Osteoblast (primary cell): ENCODE data around the gene EXOC6. TPM values are rescaled to one million over a fixed set of nuclear protein-coding genes. Genes with fewer than 3 reads are reported as not detected.
A peak's percentile ranks its signal among the peaks of the same experiment; 100 is the strongest.

Source experiments
- DNase-seq: peaks from one replicate; pipeline ENCODE4 v3.0.0; 2011; ENCODE audit warnings: low spot score, mixed read lengths; ENCODE audit not compliant: insufficient read length; ENCODE audit errors: missing footprints
- H2AFZ ChIP-seq: 2 replicates; pipeline ENCODE4 v1.6.0; 2011; ENCODE audit warnings: mild to moderate bottlenecking, low read length
- H3K27ac ChIP-seq: 2 replicates; pipeline ENCODE4 v1.5.1; 2011; ENCODE audit warnings: mild to moderate bottlenecking, low read depth, low read length, moderate library complexity
- H3K27me3 ChIP-seq: 2 replicates; pipeline ENCODE4 v1.6.0; 2012; ENCODE audit warnings: mild to moderate bottlenecking, control low read depth, inconsistent platforms, low read length, moderate library complexity; ENCODE audit not compliant: insufficient read depth
- H3K36me3 ChIP-seq: 2 replicates; pipeline ENCODE4 v1.5.1; 2011; ENCODE audit warnings: mild to moderate bottlenecking, low read length, control low read depth, moderate library complexity; ENCODE audit not compliant: insufficient read depth
- H3K4me1 ChIP-seq: 2 replicates; pipeline ENCODE4 v1.5.1; 2011; ENCODE audit warnings: mild to moderate bottlenecking, low read length, control low read depth, moderate library complexity; ENCODE audit not compliant: insufficient read depth
- H3K4me2 ChIP-seq: 2 replicates; pipeline ENCODE4 v1.6.0; 2011; ENCODE audit warnings: mild to moderate bottlenecking, low read length; ENCODE audit not compliant: insufficient read depth
- H3K4me3 ChIP-seq: fragments of 200-600 bp; sonication (generic); 3 replicates; pipeline ENCODE4 v1.5.1; 2012; ENCODE audit warnings: mild to moderate bottlenecking, low read length, inconsistent platforms; ENCODE audit not compliant: insufficient read depth
- H3K79me2 ChIP-seq: 2 replicates; pipeline ENCODE4 v1.6.0; 2012; ENCODE audit warnings: mild to moderate bottlenecking, low read length, control low read depth, inconsistent platforms; ENCODE audit not compliant: insufficient read depth
- H3K9me3 ChIP-seq: 2 replicates; pipeline ENCODE4 v1.5.1; 2011; ENCODE audit warnings: low read depth, low read length, control low read depth
- H4K20me1 ChIP-seq: 2 replicates; pipeline ENCODE4 v1.6.0; 2012; ENCODE audit warnings: mild to moderate bottlenecking, low read length, control low read depth; ENCODE audit not compliant: insufficient read depth
- total RNA-seq: library from RNA; depleted of rRNA; stranded (reverse); fragments of >200 nt; gene quantifications from 2 replicates; pipeline ENCODE4 v1.2.3, GENCODE V29; 2012
- TF ChIP-seq, protein P1 (sequence below): IDR thresholded peaks from 2 replicates; pipeline ENCODE4 v1.5.1; 2011; ENCODE audit warnings: mild to moderate bottlenecking, low read depth, low read length, moderate library complexity; ENCODE audit errors: extremely low read depth

EXOC6 gene
- total RNA-seq, 1 donor = 8.7 TPM

DNA sequence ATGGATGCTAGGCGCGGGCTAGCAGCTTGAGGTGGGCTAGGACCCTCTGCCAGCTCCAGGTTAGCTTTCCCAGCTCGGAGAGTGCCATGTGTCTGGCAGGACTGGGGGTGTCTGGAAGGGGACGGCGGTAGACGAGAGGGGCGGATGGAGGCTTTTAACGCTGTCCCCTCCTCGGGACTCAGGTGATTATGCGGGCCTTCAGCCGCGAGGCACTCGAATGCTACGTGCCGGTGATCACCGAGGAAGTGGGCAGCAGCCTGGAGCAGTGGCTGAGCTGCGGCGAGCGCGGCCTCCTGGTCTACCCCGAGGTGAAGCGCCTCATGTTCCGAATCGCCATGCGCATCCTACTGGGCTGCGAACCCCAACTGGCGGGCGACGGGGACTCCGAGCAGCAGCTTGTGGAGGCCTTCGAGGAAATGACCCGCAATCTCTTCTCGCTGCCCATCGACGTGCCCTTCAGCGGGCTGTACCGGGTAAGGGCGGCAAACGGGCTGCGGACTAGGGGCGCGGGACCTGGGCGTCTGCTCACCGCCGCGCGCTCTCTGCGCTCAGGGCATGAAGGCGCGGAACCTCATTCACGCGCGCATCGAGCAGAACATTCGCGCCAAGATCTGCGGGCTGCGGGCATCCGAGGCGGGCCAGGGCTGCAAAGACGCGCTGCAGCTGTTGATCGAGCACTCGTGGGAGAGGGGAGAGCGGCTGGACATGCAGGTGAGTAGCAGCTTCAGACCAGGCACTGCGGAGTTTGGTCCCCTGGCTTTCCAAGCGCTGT lies 226.5 kb downstream of the EXOC6 start:
- Histone ChIP-seq H3K27ac (no peak overlapping the region), H3K4me3 (no peak overlapping the region), H3K36me3 (no peaks in the 10 kb centered on the region), H3K4me1 (peaks cover 20% of the 10 kb centered on the region), H3K9me3 (no peaks in the 10 kb centered on the region), H3K79me2 (no peaks in the 10 kb centered on the region), H2AFZ (no peak overlapping the region), H3K27me3 (peaks cover 60% of the 10 kb centered on the region), H3K4me2 (peak overlapping the region; percentile 32), H4K20me1 (no peaks in the 10 kb centered on the region)
- TF ChIP-seq, protein P1, sequence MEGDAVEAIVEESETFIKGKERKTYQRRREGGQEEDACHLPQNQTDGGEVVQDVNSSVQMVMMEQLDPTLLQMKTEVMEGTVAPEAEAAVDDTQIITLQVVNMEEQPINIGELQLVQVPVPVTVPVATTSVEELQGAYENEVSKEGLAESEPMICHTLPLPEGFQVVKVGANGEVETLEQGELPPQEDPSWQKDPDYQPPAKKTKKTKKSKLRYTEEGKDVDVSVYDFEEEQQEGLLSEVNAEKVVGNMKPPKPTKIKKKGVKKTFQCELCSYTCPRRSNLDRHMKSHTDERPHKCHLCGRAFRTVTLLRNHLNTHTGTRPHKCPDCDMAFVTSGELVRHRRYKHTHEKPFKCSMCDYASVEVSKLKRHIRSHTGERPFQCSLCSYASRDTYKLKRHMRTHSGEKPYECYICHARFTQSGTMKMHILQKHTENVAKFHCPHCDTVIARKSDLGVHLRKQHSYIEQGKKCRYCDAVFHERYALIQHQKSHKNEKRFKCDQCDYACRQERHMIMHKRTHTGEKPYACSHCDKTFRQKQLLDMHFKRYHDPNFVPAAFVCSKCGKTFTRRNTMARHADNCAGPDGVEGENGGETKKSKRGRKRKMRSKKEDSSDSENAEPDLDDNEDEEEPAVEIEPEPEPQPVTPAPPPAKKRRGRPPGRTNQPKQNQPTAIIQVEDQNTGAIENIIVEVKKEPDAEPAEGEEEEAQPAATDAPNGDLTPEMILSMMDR = no peak
- DNase-seq = peak; percentile 65

- H3K4me2 ChIP-seq = no peak overlapping the region
These were observed 227.3 kb downstream of the EXOC6 start for GRCh38 chr10:93075369-93076221.

DNA sequence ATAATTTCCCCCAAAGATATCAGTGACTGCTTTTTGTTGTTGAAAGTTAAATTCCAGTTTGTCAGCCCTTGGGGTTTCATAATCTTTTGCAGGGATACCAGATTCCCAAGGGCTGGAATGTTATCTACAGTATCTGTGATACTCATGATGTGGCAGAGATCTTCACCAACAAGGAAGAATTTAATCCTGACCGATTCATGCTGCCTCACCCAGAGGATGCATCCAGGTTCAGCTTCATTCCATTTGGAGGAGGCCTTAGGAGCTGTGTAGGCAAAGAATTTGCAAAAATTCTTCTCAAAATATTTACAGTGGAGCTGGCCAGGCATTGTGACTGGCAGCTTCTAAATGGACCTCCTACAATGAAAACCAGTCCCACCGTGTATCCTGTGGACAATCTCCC lies 228.6 kb downstream of the EXOC6 start:
- Histone ChIP-seq H3K36me3 (no peaks in the 10 kb centered on the region), H3K9me3 (no peaks in the 10 kb centered on the region), H2AFZ (no peak overlapping the region), H3K4me3 (no peak overlapping the region), H4K20me1 (no peaks in the 10 kb centered on the region), H3K4me2 (no peak overlapping the region), H3K27ac (no peak overlapping the region), H3K27me3 (peaks cover 49% of the 10 kb centered on the region), H3K79me2 (no peaks in the 10 kb centered on the region), H3K4me1 (peaks cover 25% of the 10 kb centered on the region)
- TF ChIP-seq, protein P1 = no peak
- peak; percentile 90 for DNase-seq

More at GRCh38 chr10:93075369-93076221, 227.3 kb downstream of the EXOC6 start:
- DNase-seq = peak; percentile 70
- Histone ChIP-seq H3K4me1 (peaks cover 25% of the 10 kb centered on the region), H3K79me2 (no peaks in the 10 kb centered on the region), H3K36me3 (no peaks in the 10 kb centered on the region), H3K27me3 (peaks cover 58% of the 10 kb centered on the region), H2AFZ (no peak overlapping the region), H4K20me1 (no peaks in the 10 kb centered on the region), H3K27ac (no peak overlapping the region), H3K4me3 (no peak overlapping the region), H3K9me3 (no peaks in the 10 kb centered on the region)
- TF ChIP-seq, protein P1 = no peak

GRCh38 chr10:93077860-93078337 lies 229.6 kb downstream of the EXOC6 start:
- H3K27me3 ChIP-seq = peaks cover 39% of the 10 kb centered on the region
- H3K9me3 ChIP-seq = no peaks in the 10 kb centered on the region
- H3K79me2 ChIP-seq = no peaks in the 10 kb centered on the region
- H4K20me1 ChIP-seq = no peaks in the 10 kb centered on the region
- peaks cover 25% of the 10 kb centered on the region for H3K4me1 ChIP-seq
- no peak overlapping the region for H3K27ac ChIP-seq
- H3K4me3 ChIP-seq = no peak overlapping the region
- H2AFZ ChIP-seq = no peak overlapping the region
- TF ChIP-seq, protein P1 = no peak
- H3K36me3 ChIP-seq = no peaks in the 10 kb centered on the region
- peak; percentile 60 for DNase-seq
- H3K4me2 ChIP-seq = no peak overlapping the region
